Measurements from ENCODE around the gene TMCO4. TPM values are rescaled to one million over a fixed set of nuclear protein-coding genes. Genes with fewer than 3 reads are reported as not detected.

Gene TMCO4
- total RNA-seq, 1 experiment from 2014 or later, result 7.2 TPM

- ChIA-PET CTCF (no interaction called here), POLR2A (no interaction called here)
- Mint-ChIP-seq H3K9me3 (peaks cover 31% of the 10 kb centered on the region), H3K4me3 (no peak overlapping the region), H3K4me1 (peaks cover 13% of the 10 kb centered on the region), H3K36me3 (no peaks in the 10 kb centered on the region), H3K27me3 (ENCODE audit: low read depth) (peaks cover 9% of the 10 kb centered on the region; the same call in 1 of the 2 replicates), H3K27ac (no peak overlapping the region)
- TF ChIP-seq OVOL2 (CRISPR knock-in tag; IDR thresholded peaks at IDR 0.05; ENCODE audit: borderline replicate concordance) (no peak), ZNF138 (CRISPR knock-in tag; conservative IDR thresholded peaks at IDR 0.05) (no peak), GABPB1 (CRISPR knock-in tag; IDR thresholded peaks at IDR 0.05) (no peak), TCF7 (CRISPR knock-in tag; IDR thresholded peaks at IDR 0.05; ENCODE audit: low read depth) (no peak), ZMAT4 (CRISPR knock-in tag; IDR thresholded peaks at IDR 0.05) (no peak), FOXP4 (CRISPR knock-in tag; IDR thresholded peaks at IDR 0.05) (no peak), IRF2 (CRISPR knock-in tag; IDR thresholded peaks at IDR 0.05; ENCODE audit: borderline replicate concordance, low read depth) (no peak), GTF2I (CRISPR knock-in tag; conservative IDR thresholded peaks at IDR 0.05) (no peak), EMX1 (CRISPR knock-in tag; IDR thresholded peaks at IDR 0.05) (no peak), NR1H2 (CRISPR knock-in tag; IDR thresholded peaks at IDR 0.05) (no peak), KAT7 (CRISPR knock-in tag; IDR thresholded peaks at IDR 0.05; ENCODE audit: borderline replicate concordance) (no peak), PREB (CRISPR knock-in tag; IDR thresholded peaks at IDR 0.05; ENCODE audit: borderline replicate concordance) (no peak), ZBTB21 (CRISPR knock-in tag; IDR thresholded peaks at IDR 0.05; ENCODE audit: borderline replicate concordance) (no peak), ZNF281 (CRISPR knock-in tag; IDR thresholded peaks at IDR 0.05) (no peak), CDX4 (CRISPR knock-in tag; IDR thresholded peaks at IDR 0.05; ENCODE audit: borderline replicate concordance) (no peak), CBFB (CRISPR knock-in tag; IDR thresholded peaks at IDR 0.05; ENCODE audit: low read depth) (no peak), FOXP1 (CRISPR knock-in tag; IDR thresholded peaks at IDR 0.05; ENCODE audit: borderline replicate concordance) (no peak), TP53 (CRISPR knock-in tag; IDR thresholded peaks at IDR 0.05) (no peak)
- ATAC-seq, result no peak
- no peak for DNase-seq (ENCODE audit: low spot score)
These were observed 28.8 kb upstream of the TMCO4 start for GRCh38 chr1:19828546-19828945.

GRCh38 chr1:19825298-19825697 is 25.6 kb upstream of the TMCO4 start:
- Mint-ChIP-seq H3K27ac (no peak overlapping the region), H3K27me3 (ENCODE audit: low read depth) (peaks cover 14% of the 10 kb centered on the region), H3K36me3 (no peaks in the 10 kb centered on the region), H3K9me3 (peaks cover 16% of the 10 kb centered on the region), H3K4me3 (no peak overlapping the region), H3K4me1 (peaks cover 13% of the 10 kb centered on the region)
- peak; percentile 70 for DNase-seq (ENCODE audit: low spot score)
- peak; percentile 100 for ATAC-seq
- POLR2A ChIA-PET, result no interaction called here
- TF ChIP-seq ZNF532 (CRISPR knock-in tag; IDR thresholded peaks at IDR 0.05; ENCODE audit: borderline replicate concordance), result no peak
- CTCF ChIA-PET, result interaction anchor here (0.8 to 1.3 kb wide), 5 partner anchors 13 to 171 kb away, joined by 3 to 5 read pairs (median 3); no protein-coding TSS in a partner anchor
